Naive thymus-derived CD4-positive, alpha-beta T cell (primary cell): Measurements from ENCODE around the gene SPDYA. TPM values are rescaled to one million over a fixed set of nuclear protein-coding genes. Genes with fewer than 3 reads are reported as not detected.
A peak's percentile ranks its signal among the peaks of the same experiment; 100 is the strongest.

Source experiments
- ATAC-seq: fragments of 150-1000 bp; cut with Tn5 transposase; 2 replicates; pipeline ENCODE4 v1.10.0; 2021; ENCODE audit warnings: mild to moderate bottlenecking, moderate library complexity
- CTCF ChIA-PET: fragments of 350-600 bp; sonication (Branson Sonifier 250); formaldehyde crosslinking; loops from one replicate; lab custom pipeline; 2021; ENCODE audit warnings: antibody characterized with exemption; lab: Charles Lee
- POLR2A ChIA-PET: fragments of 350-600 bp; sonication (Branson Sonifier 250); formaldehyde crosslinking; loops from one replicate; lab custom pipeline; 2021; ENCODE audit warnings: antibody characterized with exemption, inconsistent platforms; lab: Charles Lee
- DNase-seq, 9 donors: peaks; one replicate each; pipeline versions ENCODE4 v3.0.0 to v3.0.0-alpha.2; 2020 to 2022; ENCODE audit warnings: mixed read lengths in 1 of 9
- H3K27ac ChIP-seq: one replicate; pipeline ENCODE4 v1.7.0; 2013; ENCODE audit warnings: mild to moderate bottlenecking, low read depth, low read length, moderate library complexity
- H3K27me3 ChIP-seq, 2 donors: one replicate each; pipeline ENCODE4 v1.7.0; 2013; ENCODE audit warnings: low read length in 2 of 2, mild to moderate bottlenecking in 2 of 2, moderate library complexity in 2 of 2; ENCODE audit not compliant: control insufficient read depth in 2 of 2, insufficient read depth in 2 of 2
- H3K36me3 ChIP-seq, 3 experiments: 1 replicate in 2 of 3; 2 replicates in 1 of 3; pipeline ENCODE4 v1.7.0; 2013; ENCODE audit warnings: low read length in 3 of 3, mild to moderate bottlenecking in 3 of 3, moderate library complexity in 1 of 3; ENCODE audit not compliant: insufficient read depth in 3 of 3, control insufficient read depth in 2 of 3
- H3K4me1 ChIP-seq, 2 donors: one replicate each; pipeline ENCODE4 v1.7.0; 2013; ENCODE audit warnings: low read length in 2 of 2, mild to moderate bottlenecking in 2 of 2, moderate library complexity in 1 of 2; ENCODE audit not compliant: control insufficient read depth in 2 of 2, insufficient read depth in 2 of 2
- H3K4me3 ChIP-seq: 2 replicates; pipeline ENCODE4 v1.7.0; 2013; ENCODE audit warnings: mild to moderate bottlenecking, low read length
- H3K9me3 ChIP-seq, 3 experiments: 1 replicate in 2 of 3; 2 replicates in 1 of 3; pipeline ENCODE4 v1.7.0; 2013; ENCODE audit warnings: low read length in 3 of 3; ENCODE audit not compliant: control insufficient read depth in 2 of 3
- H3K27ac Mint-ChIP-seq, 9 donors: one replicate each; pipeline ENCODE4 v1.8.0; 2020 to 2022; ENCODE audit warnings: mixed read lengths in 9 of 9, mild to moderate bottlenecking in 8 of 9, moderate library complexity in 5 of 9, inconsistent platforms in 2 of 9
- H3K27me3 Mint-ChIP-seq, 5 donors: one replicate each; pipeline ENCODE4 v1.8.0; 2021 to 2022; ENCODE audit warnings: mixed read lengths in 5 of 5, mild to moderate bottlenecking in 1 of 5
- H3K36me3 Mint-ChIP-seq, 5 donors: one replicate each; pipeline ENCODE4 v1.8.0; 2020 to 2022; ENCODE audit warnings: mixed read lengths in 5 of 5, mild to moderate bottlenecking in 3 of 5, inconsistent platforms in 1 of 5
- H3K4me1 Mint-ChIP-seq, 7 donors: one replicate each; pipeline ENCODE4 v1.8.0; 2020 to 2022; ENCODE audit warnings: mixed read lengths in 7 of 7, mild to moderate bottlenecking in 3 of 7, inconsistent platforms in 1 of 7
- H3K4me3 Mint-ChIP-seq, 10 donors: one replicate each; pipeline ENCODE4 v1.8.0; 2020 to 2022; ENCODE audit warnings: mild to moderate bottlenecking in 10 of 10, mixed read lengths in 10 of 10, moderate library complexity in 6 of 10, inconsistent platforms in 2 of 10
- H3K9me3 Mint-ChIP-seq, 11 donors: one replicate each; pipeline ENCODE4 v1.8.0; 2020 to 2022; ENCODE audit warnings: mixed read lengths in 11 of 11, mild to moderate bottlenecking in 4 of 11, inconsistent platforms in 1 of 11, moderate library complexity in 1 of 11
- intact Hi-C, 2 donors: fragments of 100-400 bp; cut with micrococcal nuclease; formaldehyde crosslinking; loops; one replicate each; pipeline ENCODE4 v1.15.1; 2023
- polyA plus RNA-seq, 2 donors: library from polyadenylated mRNA; unstranded; fragments of 300-500 nt; fragmentation: Illumina TruSeq; gene quantifications; one replicate each; pipeline ENCODE4 v1.2.3, GENCODE V29; 2021
- total RNA-seq, 6 experiments: library from RNA in 5 of 6; stranded (reverse) in 5 of 6; gene quantifications; 1 replicate in 5 of 6; 2 replicates in 1 of 6; pipeline ENCODE4 v1.2.3 and lab custom pipeline; 2021 to 2026

Gene SPDYA
- total and polyA plus RNA-seq, 7 experiments from 2014 or later, result 1.3 to 9.8 (median 4.6) TPM; not detected in 2

- CTCF ChIA-PET, result no interaction called here
Measured at GRCh38 chr2:28880193-28880592, 69.6 kb downstream of the SPDYA start.

DNA sequence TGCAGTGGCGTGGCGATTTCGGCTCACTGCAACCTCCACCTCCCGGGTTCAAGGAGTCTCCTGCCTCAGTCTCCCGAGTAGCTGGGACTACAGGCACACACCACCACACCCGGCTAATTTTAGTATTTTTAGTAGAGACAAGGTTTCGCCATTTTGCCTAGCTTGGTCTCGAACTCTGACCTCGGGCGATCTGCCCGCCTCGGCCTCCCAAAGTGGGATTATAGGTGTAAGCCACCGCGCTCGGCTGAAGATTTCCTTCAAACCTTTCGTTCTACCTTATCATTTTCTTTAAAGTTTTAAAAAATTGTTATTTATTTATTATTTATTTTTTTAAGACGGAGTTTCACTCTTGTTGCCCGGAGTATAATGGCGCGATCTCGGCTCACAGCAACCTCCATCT, 82.9 kb downstream of the SPDYA start:
- H3K36me3 ChIP-seq, result no peaks in the 10 kb centered on the region
- H3K9me3 ChIP-seq, result no peaks in the 10 kb centered on the region
- H3K4me3 ChIP-seq, result no peak overlapping the region
- H3K4me1 ChIP-seq, result peaks cover 24 to 28% of the 10 kb centered on the region in 2 donors
- DNase-seq (no peak), ATAC-seq (no peak)
- H3K36me3 Mint-ChIP-seq, result peaks cover 0 to 4% (median 0%) of the 10 kb centered on the region in 5 donors
- intact Hi-C loops, result loop anchor here (10.0 kb wide), 6 partner anchors 69 to 1251 kb away; partner anchors contain the start of genes BABAM2 (in 1 of the 2), CLIP4 (in 1 of the 2), RBKS (in 1 of the 2) and YPEL5 (in 1 of the 2)
- H3K4me1 Mint-ChIP-seq, result peaks cover 26 to 38% (median 31%) of the 10 kb centered on the region in 7 donors
- POLR2A ChIA-PET, result interaction anchor here (0.7 to 4.2 kb wide), 3 partner anchors 12 to 86 kb away, joined by 3 to 93 read pairs (median 5); partner anchors contain the start of gene TRMT61B
- H3K27ac Mint-ChIP-seq, result peak overlapping the region in 3 of 9 donors; percentile 24 to 55 (median 49)
- CTCF ChIA-PET, result no interaction called here
- no peaks in the 10 kb centered on the region for H3K27me3 ChIP-seq
- peaks cover 0 to 5% (median 0%) of the 10 kb centered on the region in 11 donors for H3K9me3 Mint-ChIP-seq
- peaks cover 0 to 7% (median 0%) of the 10 kb centered on the region in 5 donors for H3K27me3 Mint-ChIP-seq
- peak overlapping the region in 3 of 10 donors; percentile 12 to 67 (median 53) for H3K4me3 Mint-ChIP-seq
- H3K27ac ChIP-seq, result no peak overlapping the region

More at GRCh38 chr2:28880193-28880592, 69.6 kb downstream of the SPDYA start:
- H3K27me3 ChIP-seq, result no peaks in the 10 kb centered on the region
- intact Hi-C loops, result no loop called here
- no peak overlapping the region for H3K4me3 ChIP-seq
- Mint-ChIP-seq H3K9me3 (peaks cover 0 to 2% (median 0%) of the 10 kb centered on the region in 11 donors), H3K27ac (no peak overlapping the region), H3K36me3 (peaks cover 0 to 4% (median 0%) of the 10 kb centered on the region in 5 donors), H3K4me3 (no peak overlapping the region), H3K4me1 (no peaks in the 10 kb centered on the region), H3K27me3 (peaks cover 14 to 33% (median 30%) of the 10 kb centered on the region in 5 donors)
- DNase-seq, result no peak
- no peaks in the 10 kb centered on the region for H3K4me1 ChIP-seq
- no peak for ATAC-seq
- POLR2A ChIA-PET, result interaction anchor here (0.6 kb wide), 1 partner anchor 10 kb away, joined by 3 read pairs; the partner anchor contains the start of gene TRMT61B
- no peaks in the 10 kb centered on the region for H3K36me3 ChIP-seq
- H3K27ac ChIP-seq, result no peak overlapping the region
- no peaks in the 10 kb centered on the region for H3K9me3 ChIP-seq

GRCh38 chr2:28894470-28895188, 84.0 kb downstream of the SPDYA start, which contains the start of gene WDR43:
Gene WDR43 (plus strand): TSS chr2:28894667. CDS start chr2:28894699, 32 bp downstream.
- ChIA-PET POLR2A (interaction anchor here (0.7 to 4.2 kb wide), 8 partner anchors 13 to 504 kb away, joined by 3 to 93 read pairs (median 4); partner anchors contain the start of gene TRMT61B), CTCF (interaction anchor here (0.5 to 0.7 kb wide), 3 partner anchors 20 to 74 kb away, joined by 3 read pairs; no protein-coding TSS in a partner anchor)
- Mint-ChIP-seq H3K27ac (peak within 1 kb of the TSS; percentile 91 to 99 (median 94)), H3K4me1 (peaks cover 31 to 49% (median 43%) of the 10 kb centered on the region in 7 donors), H3K4me3 (peak within 1 kb of the TSS; percentile 91 to 99 (median 98)), H3K36me3 (peaks cover 0 to 4% (median 0%) of the 10 kb centered on the region in 5 donors), H3K27me3 (peaks cover 0 to 2% (median 0%) of the 10 kb centered on the region in 5 donors), H3K9me3 (peaks cover 0 to 5% (median 0%) of the 10 kb centered on the region in 11 donors)
- H3K4me3 ChIP-seq, result peak within 1 kb of the TSS; percentile 88
- H3K9me3 ChIP-seq, result no peaks in the 10 kb centered on the region
- DNase-seq, result peak; percentile 97 to 100 (median 99)
- H3K27me3 ChIP-seq, result no peaks in the 10 kb centered on the region
- intact Hi-C loops, result loop anchor here (1.0 to 10.0 kb wide), 13 partner anchors 24 to 1252 kb away; partner anchors contain the start of genes PPP1CB (in 2 of the 2), TRMT61B (in 2 of the 2), YPEL5 (in 2 of the 2) and BABAM2 (in 1 of the 2)
- peak; percentile 100 for ATAC-seq
- no peaks in the 10 kb centered on the region for H3K36me3 ChIP-seq
- H3K4me1 ChIP-seq, result peaks cover 28% of the 10 kb centered on the region in 2 donors
- peak within 1 kb of the TSS; percentile 78 for H3K27ac ChIP-seq

DNA sequence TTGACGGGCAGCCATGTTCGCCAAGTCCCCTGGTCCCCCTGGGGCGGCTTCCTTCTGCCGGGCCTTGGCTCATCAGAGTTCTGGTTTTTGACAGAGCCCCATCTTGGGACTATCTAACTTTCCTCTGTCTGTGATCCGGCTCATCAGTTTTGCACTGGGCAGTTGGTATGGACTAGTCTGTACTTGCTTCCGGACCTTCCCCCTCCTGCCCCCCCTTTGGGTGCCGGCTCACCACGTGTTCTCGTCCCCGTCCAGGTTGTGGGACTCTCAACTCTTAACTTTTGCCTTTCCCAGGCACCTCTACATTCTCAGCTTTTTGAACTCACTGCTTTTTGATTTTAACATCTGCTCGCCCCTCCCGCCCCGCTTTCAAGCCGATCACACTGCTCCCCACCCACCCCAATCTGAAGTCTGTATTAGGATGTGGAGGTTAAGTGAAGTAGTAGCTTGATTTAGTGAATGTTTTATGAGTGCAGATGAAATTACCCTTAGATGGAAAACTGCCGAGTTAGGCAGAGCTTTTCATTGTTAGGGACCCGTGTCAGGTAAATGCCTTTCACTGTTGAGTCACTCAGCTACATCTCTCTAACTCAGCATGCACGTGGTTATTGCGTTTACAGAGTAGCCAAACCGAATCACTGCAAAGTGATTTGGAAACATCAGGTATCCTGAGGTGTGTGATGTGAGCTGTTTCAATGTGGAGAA, 84.7 kb downstream of the SPDYA start:
- POLR2A ChIA-PET, result interaction anchor here (0.5 to 4.2 kb wide), 8 partner anchors 9 to 213 kb away, joined by 3 to 93 read pairs (median 4); partner anchors contain the start of gene TRMT61B
- intact Hi-C loops, result loop anchor here (1.0 to 10.0 kb wide), 8 partner anchors 71 to 1251 kb away; partner anchors contain the start of genes YPEL5 (in 2 of the 2), BABAM2 (in 1 of the 2), CLIP4 (in 1 of the 2) and RBKS (in 1 of the 2)
- ATAC-seq, result no peak

GRCh38 chr2:28896906-28897305, 86.3 kb downstream of the SPDYA start:
- Histone ChIP-seq H3K36me3 (no peaks in the 10 kb centered on the region), H3K4me3 (no peak overlapping the region), H3K27me3 (no peaks in the 10 kb centered on the region), H3K27ac (no peak overlapping the region), H3K4me1 (peaks cover 28% of the 10 kb centered on the region in 2 donors), H3K9me3 (no peaks in the 10 kb centered on the region)
- CTCF ChIA-PET, result no interaction called here
- H3K27ac Mint-ChIP-seq, result peak overlapping the region in 3 of 9 donors; percentile 12 to 52 (median 33)
- H3K36me3 Mint-ChIP-seq, result peaks cover 0 to 4% (median 0%) of the 10 kb centered on the region in 5 donors
- DNase-seq (no peak), ATAC-seq (no peak)
- POLR2A ChIA-PET, result interaction anchor here (4.2 kb wide), 1 partner anchor 28 kb away, joined by 93 read pairs; the partner anchor contains the start of gene TRMT61B
- intact Hi-C loops, result loop anchor here (10.0 kb wide), 6 partner anchors 72 to 1248 kb away; partner anchors contain the start of genes BABAM2 (in 1 of the 2), CLIP4 (in 1 of the 2), RBKS (in 1 of the 2) and YPEL5 (in 1 of the 2)
- H3K9me3 Mint-ChIP-seq, result peaks cover 0 to 5% (median 0%) of the 10 kb centered on the region in 11 donors
- peaks cover 42 to 71% (median 63%) of the 10 kb centered on the region in 7 donors for H3K4me1 Mint-ChIP-seq
- peak overlapping the region in 9 of 10 donors; percentile 31 to 99 (median 90) for H3K4me3 Mint-ChIP-seq
- no peaks in the 10 kb centered on the region for H3K27me3 Mint-ChIP-seq

More for the DNA sequence above, 84.7 kb downstream of the SPDYA start:
- Mint-ChIP-seq H3K4me1 (peaks cover 31 to 55% (median 49%) of the 10 kb centered on the region in 7 donors), H3K36me3 (peaks cover 0 to 4% (median 0%) of the 10 kb centered on the region in 5 donors), H3K9me3 (peaks cover 0 to 5% (median 0%) of the 10 kb centered on the region in 11 donors), H3K4me3 (peak overlapping the region; percentile 90 to 99 (median 98)), H3K27ac (peak overlapping the region; percentile 89 to 99 (median 94)), H3K27me3 (no peaks in the 10 kb centered on the region)
- peak in 6 of 9 donors; percentile 15 to 55 (median 24) for DNase-seq
- CTCF ChIA-PET, result interaction anchor here (0.5 to 1.2 kb wide), 5 partner anchors 25 to 328 kb away, joined by 3 to 7 read pairs (median 3); partner anchors contain the start of gene TRMT61B
- H3K36me3 ChIP-seq, result no peaks in the 10 kb centered on the region
- H3K27ac ChIP-seq, result peak overlapping the region; percentile 78
- H3K9me3 ChIP-seq, result no peaks in the 10 kb centered on the region
- H3K4me3 ChIP-seq, result peak overlapping the region; percentile 88
- H3K27me3 ChIP-seq, result no peaks in the 10 kb centered on the region
- peaks cover 28% of the 10 kb centered on the region in 2 donors for H3K4me1 ChIP-seq
